ENCODE results near the gene KIF23. TPM values are rescaled to one million over a fixed set of nuclear protein-coding genes. Genes with fewer than 3 reads are reported as not detected.

The KIF23 gene
- polyA plus RNA-seq, 3 donors = 1.5 to 8.1 (median 1.8) TPM

GRCh38 chr15:69389426-69389825 lies 24.7 kb upstream of the KIF23 start:
- Histone ChIP-seq H3K4me2 (replicated peaks; ENCODE audit: extremely low read depth, low read length, poor library complexity, severe bottlenecking) (no peak overlapping the region), H3K27ac (ENCODE audit: low read depth in 1 of 2, low read length in 2 of 2) (no peak overlapping the region), H2AFZ (ENCODE audit: insufficient read depth, low read depth, low read length, poor library complexity, severe bottlenecking) (no peak overlapping the region), H3K79me2 (ENCODE audit: insufficient read depth, low read length) (no peaks in the 10 kb centered on the region), H3K9ac (ENCODE audit: insufficient read depth, low read length, poor library complexity, severe bottlenecking) (no peak overlapping the region), H3K36me3 (replicated peaks in 1 of 2; ENCODE audit: control insufficient read depth in 1 of 2, insufficient read depth in 2 of 2, low read length in 2 of 2) (no peaks in the 10 kb centered on the region), H3K4me3 (replicated peaks in 1 of 3; ENCODE audit: low read depth in 2 of 3, low read length in 3 of 3) (no peak overlapping the region), H3K9me3 (replicated peaks in 1 of 2; ENCODE audit: control insufficient read depth in 1 of 2, insufficient read depth in 1 of 2, low read length in 2 of 2) (no peaks in the 10 kb centered on the region), H3K4me1 (ENCODE audit: control insufficient read depth in 1 of 2, insufficient read depth in 2 of 2, low read length in 2 of 2) (peaks cover 0 to 2% of the 10 kb centered on the region in 2 donors), H3K27me3 (ENCODE audit: control insufficient read depth in 2 of 2, insufficient read depth in 2 of 2, low read length in 2 of 2) (no peaks in the 10 kb centered on the region), H4K20me1 (ENCODE audit: insufficient read depth, low read length) (no peaks in the 10 kb centered on the region)
- Mint-ChIP-seq H3K4me1 (peaks cover 7% of the 10 kb centered on the region), H3K36me3 (no peaks in the 10 kb centered on the region), H3K27ac (no peak overlapping the region), H3K9me3 (no peaks in the 10 kb centered on the region), H3K4me3 (no peak overlapping the region), H3K27me3 (ENCODE audit: low read depth in 3 of 3) (peaks cover 3 to 5% (median 5%) of the 10 kb centered on the region in 3 donors)
- TF ChIP-seq CTCF (IDR thresholded peaks at IDR 0.05) = no peak
- 100% methylated on average over 2 of the region's 7 CpGs for WGBS (ENCODE audit: insufficient coverage)
- no peak for DNase-seq
- intact Hi-C loops (cut with micrococcal nuclease) = no loop called here

- Mint-ChIP-seq H3K4me1 (peaks cover 11% of the 10 kb centered on the region), H3K4me3 (no peak overlapping the region), H3K9me3 (no peaks in the 10 kb centered on the region), H3K36me3 (no peaks in the 10 kb centered on the region), H3K27ac (no peak overlapping the region), H3K27me3 (ENCODE audit: low read depth in 3 of 3) (peaks cover 6 to 8% (median 7%) of the 10 kb centered on the region in 3 donors)
- no CpG with 5 or more reads among the region's 2 CpGs for WGBS (ENCODE audit: insufficient coverage)
- TF ChIP-seq CTCF (IDR thresholded peaks at IDR 0.05) = no peak
- no peak overlapping the region for H3K4me2 ChIP-seq (replicated peaks; ENCODE audit: extremely low read depth, low read length, poor library complexity, severe bottlenecking)
- no peaks in the 10 kb centered on the region for H3K9me3 ChIP-seq (replicated peaks in 1 of 2; ENCODE audit: control insufficient read depth in 1 of 2, insufficient read depth in 1 of 2, low read length in 2 of 2)
- no peaks in the 10 kb centered on the region for H3K79me2 ChIP-seq (ENCODE audit: insufficient read depth, low read length)
- no peak overlapping the region for H3K9ac ChIP-seq (ENCODE audit: insufficient read depth, low read length, poor library complexity, severe bottlenecking)
- H3K4me1 ChIP-seq (ENCODE audit: control insufficient read depth in 1 of 2, insufficient read depth in 2 of 2, low read length in 2 of 2) = peaks cover 0 to 4% of the 10 kb centered on the region in 2 donors
- no peak for DNase-seq
- H3K27me3 ChIP-seq (ENCODE audit: control insufficient read depth in 2 of 2, insufficient read depth in 2 of 2, low read length in 2 of 2) = no peaks in the 10 kb centered on the region
- no peak overlapping the region for H2AFZ ChIP-seq (ENCODE audit: insufficient read depth, low read depth, low read length, poor library complexity, severe bottlenecking)
- no peak overlapping the region for H3K27ac ChIP-seq (ENCODE audit: low read depth in 1 of 2, low read length in 2 of 2)
- H3K36me3 ChIP-seq (replicated peaks in 1 of 2; ENCODE audit: control insufficient read depth in 1 of 2, insufficient read depth in 2 of 2, low read length in 2 of 2) = no peaks in the 10 kb centered on the region
- intact Hi-C loops (cut with micrococcal nuclease) = loop anchor here in 1 of 2 donors (5.0 kb wide), 1 partner anchor 328 kb away; no protein-coding TSS in a partner anchor
- no peak overlapping the region for H3K4me3 ChIP-seq (replicated peaks in 1 of 3; ENCODE audit: low read depth in 2 of 3, low read length in 3 of 3)
- no peaks in the 10 kb centered on the region for H4K20me1 ChIP-seq (ENCODE audit: insufficient read depth, low read length)
Observed at GRCh38 chr15:69390575-69390974, 23.6 kb upstream of the KIF23 start.
